GM12878 (cell line): ENCODE data around the gene CC2D1B. TPM values are rescaled to one million over a fixed set of nuclear protein-coding genes. Genes with fewer than 3 reads are reported as not detected.

Experiments
- ATAC-seq: fragments of 200-7000 bp; cut with Tn5 transposase; 3 replicates; pipeline ENCODE4 v1.9.1; 2020; ENCODE audit warnings: mild to moderate bottlenecking, moderate library complexity
- BruUV-seq: library from RNA; stranded (reverse); fragments of 400-500 nt; replicated peaks from 2 replicates; lab custom pipeline; 2021; lab: Mats Ljungman, UMichigan
- CTCF ChIA-PET: fragments of 300-600 bp; sonication (Branson Sonifier 250); formaldehyde crosslinking; extraction: SDS; loops from one replicate; lab custom pipeline; 2021; ENCODE audit warnings: inconsistent platforms; lab: Yijun Ruan, JAX
- POLR2A ChIA-PET: fragments of 350-600 bp; formaldehyde crosslinking; extraction: SDS; loops from one replicate; lab custom pipeline; 2021; ENCODE audit warnings: inconsistent platforms; lab: Charles Lee
- RAD21 ChIA-PET: fragments of 300-600 bp; sonication (Branson Sonifier 250); formaldehyde crosslinking; loops from one replicate; lab custom pipeline; 2023; ENCODE audit warnings: antibody characterized with exemption; ENCODE audit not compliant: unreplicated experiment; lab: Charles Lee
- SMC1A ChIA-PET: fragments of 300-600 bp; sonication (Branson Sonifier 250); formaldehyde crosslinking; loops from one replicate; lab custom pipeline; 2023; ENCODE audit not compliant: unreplicated experiment, uncharacterized antibody; lab: Charles Lee
- DNase-seq: peaks from one replicate; pipeline ENCODE4 v3.0.0-alpha.2; 2011; ENCODE audit warnings: low read depth, low spot score
- FAIRE-seq: peaks from 3 replicates; lab custom pipeline; 2011; peaks lifted over from hg19 to GRCh38; lab: Jason Lieb, UNC
- H2AFZ ChIP-seq: 2 replicates; pipeline ENCODE4 v1.6.0; 2011; ENCODE audit warnings: low read depth, low read length, control low read depth; ENCODE audit not compliant: control insufficient read depth
- H3K27ac ChIP-seq: 2 replicates; pipeline ENCODE4 v1.5.1; 2011; ENCODE audit warnings: control low read depth; ENCODE audit not compliant: control insufficient read depth, insufficient read depth
- H3K27me3 ChIP-seq, 2 experiments: replicated peaks in 1 of 2; 2 replicates each; pipeline versions ENCODE4 v1.6.0 to v1.6.1; 2011; ENCODE audit warnings: low read length in 1 of 2; ENCODE audit not compliant: control insufficient read depth in 2 of 2, insufficient read depth in 2 of 2
- H3K36me3 ChIP-seq, 2 experiments: 2 replicates each; pipeline ENCODE4 v1.5.1; 2011; ENCODE audit warnings: low read length in 1 of 2; ENCODE audit not compliant: control insufficient read depth in 2 of 2, insufficient read depth in 2 of 2
- H3K4me1 ChIP-seq: 2 replicates; pipeline ENCODE4 v1.6.1; 2011; ENCODE audit warnings: mild to moderate bottlenecking, low read length, moderate library complexity, mixed read lengths; ENCODE audit not compliant: control insufficient read depth, insufficient read depth
- H3K4me2 ChIP-seq: 2 replicates; pipeline ENCODE4 v1.6.0; 2011; ENCODE audit warnings: control low read depth; ENCODE audit not compliant: control insufficient read depth, insufficient read depth
- H3K4me3 ChIP-seq: fragments of 200-600 bp; sonication (generic); 2 replicates; pipeline ENCODE4 v1.5.1; 2016
- H3K79me2 ChIP-seq: 2 replicates; pipeline ENCODE4 v1.6.0; 2011; ENCODE audit warnings: low read length; ENCODE audit not compliant: control insufficient read depth, insufficient read depth
- H3K9ac ChIP-seq: 2 replicates; pipeline ENCODE4 v1.8.0; 2011; ENCODE audit warnings: low read length, control low read depth, mixed read lengths; ENCODE audit not compliant: control insufficient read depth, insufficient read depth
- H3K9me3 ChIP-seq: replicated peaks from 3 replicates; pipeline ENCODE4 v1.5.1; 2011; ENCODE audit warnings: mild to moderate bottlenecking, low read length; ENCODE audit not compliant: control insufficient read depth, insufficient read depth
- H4K20me1 ChIP-seq: 2 replicates; pipeline ENCODE4 v1.6.0; 2011; ENCODE audit not compliant: control insufficient read depth, insufficient read depth
- FOXM1 ChIP-seq: IDR thresholded peaks from 2 replicates; pipeline ENCODE4 v1.6.1; 2012; ENCODE audit warnings: low read depth, mild to moderate bottlenecking, inconsistent platforms, low read length, moderate library complexity
- NBN ChIP-seq: fragments of 450-650 bp; IDR thresholded peaks from 2 replicates; pipeline ENCODE4 v1.6.1; 2016
- NFIC ChIP-seq: IDR thresholded peaks from 2 replicates; pipeline ENCODE4 v1.6.1; 2012; ENCODE audit warnings: low read depth, mild to moderate bottlenecking, inconsistent platforms, low read length, moderate library complexity
- WGBS: methylation state at CpG from one replicate; pipeline ENCODE4 v1.1.6; 2016; ENCODE audit warnings: low lambda C conversion rate; ENCODE audit not compliant: insufficient replicate concordance, insufficient coverage; ENCODE audit errors: missing lambda C conversion rate; 5-methylcytosine and 5-hydroxymethylcytosine counted together
- in situ Hi-C: fragments of 300-500 bp; cut with MboI; formaldehyde crosslinking; loops from 9 replicates; pipeline ENCODE4 v1.14.3; 2018; ENCODE audit warnings: mixed read lengths
- intact Hi-C: fragments of 100-400 bp; cut with micrococcal nuclease; formaldehyde crosslinking; loops from one replicate; pipeline ENCODE4 v1.14.2; 2022; ENCODE audit not compliant: unreplicated experiment
- polyA plus RNA-seq, 11 experiments: library from polyadenylated mRNA; depleted of rRNA in 4 of 11; unstranded in 6 of 11; stranded (reverse) in 5 of 11; fragments of >200 nt; fragmentation: Nextera tagmentation in 4 of 11; fragmentation: Illumina TruSeq in 1 of 11; extraction: Ambion mirVana in 4 of 11; extraction: Trizol in 1 of 11; gene quantifications; 1 replicate in 1 of 11; 2 replicates in 10 of 11; pipeline versions ENCODE4 v1.2.1 to v1.2.3, GENCODE V29; 2011 to 2016; ENCODE audit warnings: inconsistent platforms in 2 of 11, missing spikeins in 2 of 11, low read depth in 1 of 11
- total RNA-seq, 4 experiments: library from RNA; depleted of rRNA in 3 of 4; stranded (reverse); fragments of >200 nt in 3 of 4; fragmentation: Illumina TruSeq in 1 of 4; extraction: Trizol in 1 of 4; gene quantifications; 2 replicates each; pipeline versions ENCODE4 v1.2.1 to v1.2.3, GENCODE V29; 2013 to 2021
- TF ChIP-seq, protein P1 (sequence below): fragments of 450-650 bp; formaldehyde crosslinking; IDR thresholded peaks from 2 replicates; pipeline ENCODE4 v1.4.0; 2022; ENCODE audit warnings: mild to moderate bottlenecking, moderate library complexity
- TF ChIP-seq, protein P2 (sequence below): IDR thresholded peaks from 2 replicates; pipeline ENCODE4 v1.6.1; 2012; ENCODE audit warnings: mild to moderate bottlenecking, low read depth, low read length

Gene CC2D1B
- total and polyA plus RNA-seq, 10 of the 15 experiments (the other 5 are each of a cell fraction or from before 2014, with no cell fraction given), result 0.90 to 29.4 (median 14.5) TPM

DNA sequence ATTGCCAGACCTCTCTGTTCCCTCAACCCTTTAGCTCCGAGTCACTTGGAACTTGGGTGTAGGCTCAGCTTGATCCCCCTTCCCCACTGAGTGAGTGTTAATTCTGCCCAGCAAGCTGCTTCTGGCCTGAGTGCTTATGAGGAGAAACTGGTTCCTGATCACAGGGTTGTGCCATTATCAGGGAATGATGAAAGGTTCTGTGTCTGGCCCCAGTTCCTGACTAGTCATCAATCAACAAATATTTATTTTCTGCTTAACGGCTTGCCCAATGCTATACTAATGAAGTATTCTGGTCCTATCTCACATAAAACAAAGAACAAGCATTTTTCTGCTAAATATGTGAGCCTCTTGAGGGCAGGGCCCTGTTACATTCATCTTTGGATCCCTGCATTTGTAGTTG, 20.8 kb downstream of the CC2D1B start:
- RAD21 ChIA-PET, result no interaction called here

More for the DNA sequence above, 20.8 kb downstream of the CC2D1B start:
- H2AFZ ChIP-seq, result no peak overlapping the region
- no peaks in the 10 kb centered on the region for H3K9me3 ChIP-seq
- no peaks in the 10 kb centered on the region for H4K20me1 ChIP-seq
- ChIA-PET POLR2A (no interaction called here), SMC1A (no interaction called here), CTCF (no interaction called here)
- no peaks in the 10 kb centered on the region for H3K36me3 ChIP-seq
- BruUV-seq, result no TSS peak
- FAIRE-seq, result no peak
- WGBS, result 93% methylated on average over 2 of the region's 2 CpGs
- ATAC-seq, result no peak
- in situ Hi-C loops (no loop called here), intact Hi-C loops (no loop called here)
- no peaks in the 10 kb centered on the region for H3K4me1 ChIP-seq
- H3K4me2 ChIP-seq, result no peak overlapping the region
- no peak overlapping the region for H3K27ac ChIP-seq
- no peaks in the 10 kb centered on the region for H3K27me3 ChIP-seq
- no peaks in the 10 kb centered on the region for H3K79me2 ChIP-seq
- TF ChIP-seq, protein P1, sequence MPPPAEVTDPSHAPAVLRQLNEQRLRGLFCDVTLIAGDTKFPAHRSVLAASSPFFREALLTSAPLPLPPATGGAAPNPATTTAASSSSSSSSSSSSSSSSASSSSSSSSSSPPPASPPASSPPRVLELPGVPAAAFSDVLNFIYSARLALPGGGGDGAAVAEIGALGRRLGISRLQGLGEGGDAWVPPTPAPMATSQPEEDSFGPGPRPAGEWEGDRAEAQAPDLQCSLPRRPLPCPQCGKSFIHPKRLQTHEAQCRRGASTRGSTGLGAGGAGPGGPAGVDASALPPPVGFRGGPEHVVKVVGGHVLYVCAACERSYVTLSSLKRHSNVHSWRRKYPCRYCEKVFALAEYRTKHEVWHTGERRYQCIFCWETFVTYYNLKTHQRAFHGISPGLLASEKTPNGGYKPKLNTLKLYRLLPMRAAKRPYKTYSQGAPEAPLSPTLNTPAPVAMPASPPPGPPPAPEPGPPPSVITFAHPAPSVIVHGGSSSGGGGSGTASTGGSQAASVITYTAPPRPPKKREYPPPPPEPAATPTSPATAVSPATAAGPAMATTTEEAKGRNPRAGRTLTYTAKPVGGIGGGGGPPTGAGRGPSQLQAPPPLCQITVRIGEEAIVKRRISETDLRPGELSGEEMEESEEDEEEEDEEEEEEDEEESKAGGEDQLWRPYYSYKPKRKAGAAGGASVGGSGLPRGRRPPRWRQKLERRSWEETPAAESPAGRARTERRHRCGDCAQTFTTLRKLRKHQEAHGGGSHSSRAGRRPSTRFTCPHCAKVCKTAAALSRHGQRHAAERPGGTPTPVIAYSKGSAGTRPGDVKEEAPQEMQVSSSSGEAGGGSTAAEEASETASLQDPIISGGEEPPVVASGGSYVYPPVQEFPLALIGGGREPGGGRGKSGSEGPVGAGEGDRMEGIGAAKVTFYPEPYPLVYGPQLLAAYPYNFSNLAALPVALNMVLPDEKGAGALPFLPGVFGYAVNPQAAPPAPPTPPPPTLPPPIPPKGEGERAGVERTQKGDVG (CRISPR knock-in tag), result no peak
- TF ChIP-seq NFIC, result no peak
- TF ChIP-seq, protein P2, sequence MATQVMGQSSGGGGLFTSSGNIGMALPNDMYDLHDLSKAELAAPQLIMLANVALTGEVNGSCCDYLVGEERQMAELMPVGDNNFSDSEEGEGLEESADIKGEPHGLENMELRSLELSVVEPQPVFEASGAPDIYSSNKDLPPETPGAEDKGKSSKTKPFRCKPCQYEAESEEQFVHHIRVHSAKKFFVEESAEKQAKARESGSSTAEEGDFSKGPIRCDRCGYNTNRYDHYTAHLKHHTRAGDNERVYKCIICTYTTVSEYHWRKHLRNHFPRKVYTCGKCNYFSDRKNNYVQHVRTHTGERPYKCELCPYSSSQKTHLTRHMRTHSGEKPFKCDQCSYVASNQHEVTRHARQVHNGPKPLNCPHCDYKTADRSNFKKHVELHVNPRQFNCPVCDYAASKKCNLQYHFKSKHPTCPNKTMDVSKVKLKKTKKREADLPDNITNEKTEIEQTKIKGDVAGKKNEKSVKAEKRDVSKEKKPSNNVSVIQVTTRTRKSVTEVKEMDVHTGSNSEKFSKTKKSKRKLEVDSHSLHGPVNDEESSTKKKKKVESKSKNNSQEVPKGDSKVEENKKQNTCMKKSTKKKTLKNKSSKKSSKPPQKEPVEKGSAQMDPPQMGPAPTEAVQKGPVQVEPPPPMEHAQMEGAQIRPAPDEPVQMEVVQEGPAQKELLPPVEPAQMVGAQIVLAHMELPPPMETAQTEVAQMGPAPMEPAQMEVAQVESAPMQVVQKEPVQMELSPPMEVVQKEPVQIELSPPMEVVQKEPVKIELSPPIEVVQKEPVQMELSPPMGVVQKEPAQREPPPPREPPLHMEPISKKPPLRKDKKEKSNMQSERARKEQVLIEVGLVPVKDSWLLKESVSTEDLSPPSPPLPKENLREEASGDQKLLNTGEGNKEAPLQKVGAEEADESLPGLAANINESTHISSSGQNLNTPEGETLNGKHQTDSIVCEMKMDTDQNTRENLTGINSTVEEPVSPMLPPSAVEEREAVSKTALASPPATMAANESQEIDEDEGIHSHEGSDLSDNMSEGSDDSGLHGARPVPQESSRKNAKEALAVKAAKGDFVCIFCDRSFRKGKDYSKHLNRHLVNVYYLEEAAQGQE, result no peak
- no peak for TF ChIP-seq FOXM1
- TF ChIP-seq NBN, result no peak
- H3K4me3 ChIP-seq, result no peak overlapping the region
- no peak for DNase-seq
- no peak overlapping the region for H3K9ac ChIP-seq
